ENCODE results near the gene HPS3.

GRCh38 chr3:149162007-149162406 lies 32.6 kb downstream of the HPS3 start:
- TF ChIP-seq CTCF (conservative IDR thresholded peaks at IDR 0.05 in 1 of 2, IDR thresholded peaks at IDR 0.05 in 1 of 2; ENCODE audit: extremely low read depth in 1 of 2, insufficient read depth in 1 of 2, low read depth in 1 of 2, low read length in 2 of 2) (no peak), EZH2 (IDR thresholded peaks at IDR 0.05; ENCODE audit: borderline replicate concordance, low read length) (no peak)

All from mammary epithelial cell (primary cell).